GM19372 (cell line): ENCODE results near the gene SNAP23.
"Not testable (repeated sequence)": the region's sequence is repeated elsewhere in the genome, so short reads cannot be mapped to it uniquely, and the experiment has no call there.

ENCODE experiments used
- ATAC-seq: cut with Tn5 transposase; IDR thresholded peaks from one replicate; pipeline ENCODE4 v1.9.1; 2021; ENCODE audit warnings: mild to moderate bottlenecking, low read depth, moderate library complexity; ENCODE audit not compliant: unreplicated experiment

SNAP23 gene

DNA sequence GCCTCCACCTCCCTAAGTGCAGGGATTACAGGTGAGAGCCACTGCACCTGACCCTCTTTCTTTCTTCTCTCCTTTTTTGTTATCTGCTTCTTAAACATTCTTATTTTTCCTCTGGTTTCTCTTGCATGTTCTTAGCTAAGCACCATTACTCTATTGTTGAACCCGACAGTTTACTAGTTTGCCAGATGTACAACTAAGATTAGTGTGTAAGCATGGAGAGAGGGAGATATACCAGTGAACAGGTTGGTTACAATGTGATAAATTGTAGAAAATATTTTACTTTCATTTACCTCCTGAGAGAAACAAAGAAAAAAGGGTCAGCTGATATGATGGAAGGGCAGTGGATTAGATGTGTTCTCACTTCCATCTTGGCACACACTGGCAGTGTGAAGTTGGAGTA lies 58.1 kb downstream of the SNAP23 start:
- no peak for ATAC-seq

DNA sequence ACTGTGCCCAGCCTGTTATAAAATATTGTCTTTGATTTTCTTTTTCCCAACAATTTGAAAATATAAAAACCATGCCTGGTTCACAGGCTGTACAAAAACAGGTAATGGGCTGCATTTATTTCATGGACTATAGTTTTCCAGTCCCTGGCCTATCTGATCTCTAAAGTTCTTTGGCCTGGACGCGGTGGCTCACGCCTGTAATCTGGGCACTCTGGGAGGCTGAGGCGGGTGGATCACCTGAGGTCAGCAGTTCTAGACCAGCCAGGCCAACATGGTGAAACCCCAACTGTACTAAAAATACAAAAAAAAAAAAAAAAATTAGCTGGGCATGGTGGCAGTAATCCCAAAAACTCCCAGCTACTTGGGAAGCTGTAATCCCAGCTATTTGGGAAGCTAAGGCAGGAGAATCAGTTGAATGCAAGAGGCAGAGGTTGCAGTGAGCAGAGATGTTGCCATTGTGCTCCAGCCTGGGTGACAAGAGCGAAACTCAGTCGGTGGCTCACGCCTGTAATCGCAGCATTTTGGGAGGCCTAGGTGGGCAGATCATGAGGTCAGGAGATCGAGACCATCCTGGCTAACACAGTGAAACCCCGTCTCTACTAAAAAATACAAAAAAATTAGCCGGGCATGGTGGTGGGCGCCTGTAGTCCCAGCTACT lies 61.2 kb downstream of the SNAP23 start:
- not testable (repeated sequence) for ATAC-seq

DNA sequence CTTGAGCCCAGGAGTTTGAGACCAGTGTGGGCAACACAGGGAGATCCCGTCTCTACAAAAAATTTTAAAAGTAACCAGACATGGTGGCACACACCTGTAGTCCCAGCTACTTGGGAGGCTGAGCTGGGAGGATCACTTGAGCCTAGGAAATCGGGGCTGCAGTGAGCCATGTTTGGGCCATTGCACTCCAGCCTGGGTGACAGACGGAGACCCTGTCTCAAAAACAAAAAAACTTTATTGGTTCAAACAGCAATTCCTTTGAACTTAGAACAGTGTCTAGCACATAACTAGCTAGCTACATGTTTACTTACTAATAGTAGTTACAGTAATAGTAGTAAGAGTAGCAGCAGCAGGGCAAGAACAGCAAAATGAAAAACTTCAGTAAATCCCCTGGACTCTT lies 63.3 kb downstream of the SNAP23 start:
- ATAC-seq, result no peak

DNA sequence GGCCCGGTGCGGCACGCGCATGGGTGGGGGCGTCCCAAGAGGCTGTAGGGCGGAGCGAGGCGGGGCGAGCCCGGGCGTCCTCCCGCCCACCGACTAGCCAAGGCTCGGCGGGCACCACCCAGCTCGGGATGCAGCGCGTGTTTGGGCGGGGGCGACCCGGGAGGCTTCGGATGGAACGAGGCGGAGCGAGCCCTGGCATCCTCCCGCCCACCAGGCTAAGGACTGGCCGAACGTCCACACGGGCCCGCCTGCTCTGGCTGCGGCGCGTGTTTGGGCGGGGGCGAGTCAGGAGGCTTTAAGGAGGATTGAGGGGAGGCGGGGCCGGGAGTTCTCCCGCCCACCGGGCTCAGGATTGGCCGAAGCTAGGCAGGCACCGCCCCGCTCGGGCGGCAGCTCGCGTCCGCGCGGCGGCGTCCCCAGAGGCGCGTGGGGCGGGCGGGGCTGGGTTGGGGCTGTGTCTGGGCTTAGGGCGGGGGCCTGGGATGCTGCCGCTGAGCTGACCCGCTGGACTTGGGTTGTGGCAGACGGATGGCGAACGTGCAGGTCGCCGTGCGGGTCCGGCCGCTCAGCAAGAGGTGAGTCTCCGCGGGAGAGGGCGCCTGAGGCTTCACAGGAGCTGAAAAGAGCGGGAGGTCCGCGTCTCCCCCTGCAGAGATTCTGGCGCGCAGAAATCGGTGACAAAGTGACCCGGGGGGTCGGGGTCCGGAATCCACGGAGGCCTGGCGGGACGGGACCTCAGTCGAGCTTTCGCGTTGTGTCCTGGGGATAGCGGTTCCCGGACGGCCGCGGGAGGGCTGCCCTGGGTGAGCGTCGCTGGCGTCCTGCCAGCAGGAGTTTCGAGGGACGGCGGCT lies 80.0 kb downstream of the SNAP23 start, which contains the start of gene STARD9:
TSS of gene STARD9 (plus strand) at position 419 of the 852 bp plus-strand sequence. CDS start at position 529, 110 bp downstream.
- ATAC-seq, result peak; percentile 86

DNA sequence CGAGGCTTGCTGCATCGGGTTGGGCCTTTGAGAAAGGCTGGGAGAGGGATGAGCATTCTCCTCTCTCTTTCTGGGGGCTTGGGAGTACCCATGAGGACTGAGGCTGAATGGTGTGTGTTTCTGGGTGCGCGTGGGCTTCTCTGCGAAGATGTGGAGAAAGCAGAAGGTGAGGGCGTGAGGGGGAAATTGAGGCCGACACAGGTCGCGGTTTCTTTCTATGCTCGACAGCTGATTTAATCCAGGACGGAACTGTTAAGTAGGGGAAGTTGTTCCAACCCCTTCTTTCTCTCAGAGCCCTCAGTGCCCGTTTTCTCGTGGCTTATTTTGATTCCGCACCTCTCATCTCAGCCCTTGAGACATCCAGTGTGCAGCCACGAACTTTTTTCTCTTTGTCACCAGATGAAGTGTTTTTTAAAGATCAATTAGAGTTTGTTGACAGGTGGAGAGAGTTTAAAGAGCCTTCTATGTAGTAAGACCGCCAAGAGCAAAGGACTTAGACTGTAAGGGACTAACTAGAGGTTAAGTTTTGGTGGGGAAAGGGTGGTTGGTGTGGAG lies 80.7 kb downstream of the SNAP23 start:
- no peak for ATAC-seq

DNA sequence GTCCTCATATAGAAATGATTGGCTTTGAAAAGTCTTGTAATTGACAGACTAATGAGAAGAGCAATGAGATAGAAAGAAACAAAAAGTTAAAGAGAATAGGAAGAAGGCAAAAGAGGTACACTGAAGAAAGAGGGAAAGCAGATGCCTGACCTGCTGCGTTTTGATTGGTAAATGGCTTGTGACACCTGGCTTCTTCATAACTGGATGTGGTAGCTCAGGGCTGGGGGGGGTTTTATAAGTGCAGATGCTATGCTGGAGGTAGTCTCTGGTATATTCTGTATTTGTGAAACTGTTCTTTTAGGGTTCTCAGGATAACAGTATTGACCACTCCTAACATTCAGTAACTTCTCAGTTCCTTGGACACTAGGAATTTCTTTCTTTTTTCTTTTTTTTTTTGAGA lies 81.3 kb downstream of the SNAP23 start:
- ATAC-seq, result no peak

DNA sequence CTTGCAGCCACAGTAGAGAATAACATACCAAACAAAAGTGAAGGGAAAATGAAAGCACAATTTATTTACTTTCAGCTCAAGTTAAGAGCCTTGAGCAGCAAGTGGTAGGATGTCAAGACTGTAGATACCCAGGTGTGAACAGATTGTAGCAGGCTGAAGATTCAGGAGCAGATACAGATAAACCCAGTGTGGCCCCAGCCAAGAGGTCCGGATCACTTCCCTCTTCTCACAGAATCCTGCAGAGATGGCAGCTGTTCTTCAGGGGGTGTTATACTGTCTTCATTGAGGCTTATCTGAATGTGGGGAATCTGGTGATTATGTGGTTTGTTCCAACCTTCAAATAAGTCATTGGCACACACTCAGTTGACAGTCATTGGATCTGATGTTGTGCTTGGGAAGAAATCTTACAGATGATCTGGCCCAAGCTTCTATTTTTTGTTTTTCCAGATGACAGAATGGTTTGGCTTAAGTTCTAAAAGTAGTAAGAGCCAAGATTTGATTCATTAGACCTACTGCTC lies 82.1 kb downstream of the SNAP23 start:
- no peak for ATAC-seq

DNA sequence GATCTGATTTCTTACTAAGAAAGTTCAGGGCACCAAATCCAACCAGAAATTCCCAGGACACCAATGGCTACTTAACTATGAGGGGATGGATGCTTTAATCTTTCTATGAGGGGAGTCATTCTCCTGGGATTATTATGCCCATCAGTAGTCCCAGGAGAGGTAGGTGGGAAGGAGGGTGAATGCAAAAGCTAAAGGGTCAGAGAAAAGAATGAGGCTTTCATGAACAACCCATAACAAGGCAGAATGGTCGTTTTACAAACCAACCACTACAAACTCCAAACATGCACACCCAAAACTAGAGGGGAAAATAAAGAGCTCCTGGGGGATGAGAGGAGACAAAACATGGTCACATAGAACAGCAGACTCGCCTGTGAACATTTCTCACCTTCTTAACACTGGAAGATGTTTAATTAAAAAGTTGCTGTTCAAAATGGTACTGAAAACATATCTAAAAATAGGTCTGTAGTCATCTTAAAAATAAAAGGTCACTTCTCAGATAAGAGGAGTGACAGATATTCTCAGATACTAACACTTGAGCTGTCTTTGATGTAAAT lies 83.6 kb downstream of the SNAP23 start:
- ATAC-seq, result no peak

DNA sequence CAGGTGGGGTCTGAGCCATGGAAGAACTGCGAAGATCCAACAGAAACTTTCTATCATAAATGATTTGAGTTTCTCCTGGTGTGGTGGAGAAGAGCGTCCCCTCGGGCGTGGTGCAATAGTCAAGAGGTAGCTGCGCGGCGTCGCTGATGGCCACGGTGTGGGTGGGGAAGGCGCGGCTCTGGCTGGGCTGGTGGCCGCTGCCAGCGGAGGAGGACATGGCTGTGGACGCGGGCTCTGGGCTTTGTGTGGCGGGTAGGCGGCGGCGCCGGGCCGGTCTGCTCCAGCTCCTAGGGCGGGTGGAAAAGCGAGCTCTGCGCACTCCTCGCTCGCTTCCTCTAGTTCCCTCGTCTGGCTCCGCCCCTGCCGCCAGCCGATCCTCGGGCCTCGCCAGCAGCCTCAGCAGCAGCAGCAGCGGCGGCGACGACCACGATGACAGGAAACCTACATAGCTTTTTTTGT lies 85.9 kb downstream of the SNAP23 start:
- ATAC-seq, result no peak
